Cardiac fibroblast (primary cell): ENCODE data around the gene NAPB.

Experiments used
- DNase-seq, 2 donors: peaks; one replicate each; pipeline versions ENCODE4 v3.0.0 to v3.0.0-alpha.2; 2010; ENCODE audit warnings: low read depth in 2 of 2
- H3K4me3 ChIP-seq, 2 donors: replicated peaks in 1 of 2; 1 replicate in 1 of 2; 2 replicates in 1 of 2; pipeline ENCODE4 v1.5.1; 2011; ENCODE audit warnings: low read depth in 2 of 2, low read length in 2 of 2, mild to moderate bottlenecking in 2 of 2, moderate library complexity in 1 of 2
- CTCF ChIP-seq: IDR thresholded peaks from one replicate; pipeline ENCODE4 v1.5.1; 2011; ENCODE audit warnings: low read depth, mild to moderate bottlenecking, low read length, inconsistent platforms

NAPB gene

DNA sequence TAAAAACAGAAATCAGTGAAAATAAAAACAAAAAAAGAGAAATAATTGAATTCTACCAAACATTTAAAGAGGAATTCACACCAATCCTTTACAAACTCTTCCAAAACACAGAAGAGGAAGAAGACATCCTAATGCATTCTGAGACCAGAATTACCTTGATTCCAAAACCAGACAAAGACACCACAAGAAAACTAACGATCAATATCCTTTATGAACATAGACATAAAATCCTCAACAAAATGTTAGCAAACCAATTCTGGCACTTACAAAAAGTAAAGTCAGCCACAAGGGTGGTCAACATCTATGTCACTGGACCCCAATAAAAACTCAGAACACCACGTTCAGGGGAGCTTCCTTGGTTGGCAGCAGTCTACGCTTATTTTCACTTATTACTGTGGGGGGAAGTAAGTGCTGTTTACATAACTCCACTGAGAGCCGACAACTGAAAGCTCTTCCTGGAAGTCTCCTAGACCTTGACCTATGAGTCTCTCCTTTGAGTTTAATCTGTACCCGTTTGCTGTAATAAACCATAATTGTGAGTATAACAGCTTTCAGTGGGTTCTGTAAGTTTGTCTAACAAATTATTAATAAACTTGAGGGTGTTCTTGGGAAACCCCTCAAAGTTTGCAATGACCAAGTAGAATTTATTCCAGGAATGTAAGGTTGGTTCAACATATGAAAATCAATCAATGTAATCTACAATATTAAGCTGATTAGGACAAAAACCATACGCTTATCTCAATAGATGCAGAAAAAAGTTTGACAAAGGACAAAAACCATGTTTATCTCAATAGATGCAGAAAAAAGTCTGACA is 34.8 kb downstream of the NAPB start:
- H3K4me3 ChIP-seq, result no peak overlapping the region
- no peak for TF ChIP-seq CTCF
- DNase-seq, result no peak

DNA sequence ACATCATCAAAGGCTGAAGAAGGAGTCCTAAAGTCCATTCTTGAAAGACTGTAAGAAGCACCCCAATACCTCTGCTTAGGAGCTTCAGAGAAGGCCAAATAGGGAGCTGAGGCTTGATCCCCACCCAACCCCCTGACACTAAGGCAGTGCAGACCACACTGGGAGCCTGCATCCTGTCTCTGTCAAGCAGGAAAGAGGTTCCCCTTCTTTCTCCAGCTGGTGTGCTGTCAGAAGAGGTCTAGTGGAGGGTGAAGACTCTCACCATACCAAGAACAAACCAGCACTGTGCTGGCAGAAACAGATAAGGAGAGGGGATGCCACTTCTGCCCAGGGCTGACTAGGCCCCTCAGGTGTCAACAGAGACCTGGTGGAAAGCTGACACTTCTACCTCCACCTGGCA is 39.4 kb downstream of the NAPB start:
- TF ChIP-seq CTCF, result no peak
- DNase-seq, result no peak
- no peak overlapping the region for H3K4me3 ChIP-seq

GRCh38 chr20:23379772-23380171 is 41.5 kb downstream of the NAPB start:
- no peak for TF ChIP-seq CTCF
- no peak for DNase-seq
- H3K4me3 ChIP-seq, result no peak overlapping the region

GRCh38 chr20:23375827-23376226 is 45.5 kb downstream of the NAPB start:
- no peak for DNase-seq
- TF ChIP-seq CTCF, result no peak
- H3K4me3 ChIP-seq, result no peak overlapping the region

DNA sequence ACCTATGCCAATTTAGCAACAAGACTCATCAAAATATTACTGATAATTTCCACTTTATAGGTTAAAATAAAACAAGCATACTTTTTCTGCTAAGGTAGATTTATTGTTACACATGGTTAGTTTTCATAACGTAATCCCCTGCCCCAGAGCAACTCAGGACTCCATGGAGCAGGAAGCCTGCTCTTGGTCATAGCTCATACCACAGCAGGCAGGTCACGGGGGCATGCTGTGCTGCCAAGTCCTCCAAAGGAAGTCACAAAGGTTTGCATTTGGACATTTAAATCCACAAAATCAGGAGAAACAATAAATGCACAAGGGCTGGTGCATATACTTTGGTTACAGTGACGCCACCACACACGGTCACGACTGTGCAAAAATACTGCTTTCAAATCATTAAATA is 46.8 kb downstream of the NAPB start:
- DNase-seq, result no peak
- TF ChIP-seq CTCF, result no peak
- H3K4me3 ChIP-seq, result no peak overlapping the region

GRCh38 chr20:23371496-23371895 is 49.8 kb downstream of the NAPB start:
- no peak overlapping the region for H3K4me3 ChIP-seq
- no peak for DNase-seq
- TF ChIP-seq CTCF, result no peak

- no peak overlapping the region for H3K4me3 ChIP-seq
- no peak for TF ChIP-seq CTCF
- DNase-seq, result no peak
These were observed 50.4 kb downstream of the NAPB start for GRCh38 chr20:23370873-23371272.
